DMS79 (cell line): ENCODE data around the gene NAPEPLD.
"Not testable (repeated sequence)": the region's sequence is repeated elsewhere in the genome, so short reads cannot be mapped to it uniquely, and the experiment has no call there.

Experiments
- DNase-seq: peaks from one replicate; lab custom pipeline; 2025; lab: John Stamatoyannopoulos, UW

NAPEPLD gene

GRCh38 chr7:103063895-103064294, 85.0 kb downstream of the NAPEPLD start:
- DNase-seq: no peak

GRCh38 chr7:103059471-103059870, 89.4 kb downstream of the NAPEPLD start:
- DNase-seq: no peak

DNA sequence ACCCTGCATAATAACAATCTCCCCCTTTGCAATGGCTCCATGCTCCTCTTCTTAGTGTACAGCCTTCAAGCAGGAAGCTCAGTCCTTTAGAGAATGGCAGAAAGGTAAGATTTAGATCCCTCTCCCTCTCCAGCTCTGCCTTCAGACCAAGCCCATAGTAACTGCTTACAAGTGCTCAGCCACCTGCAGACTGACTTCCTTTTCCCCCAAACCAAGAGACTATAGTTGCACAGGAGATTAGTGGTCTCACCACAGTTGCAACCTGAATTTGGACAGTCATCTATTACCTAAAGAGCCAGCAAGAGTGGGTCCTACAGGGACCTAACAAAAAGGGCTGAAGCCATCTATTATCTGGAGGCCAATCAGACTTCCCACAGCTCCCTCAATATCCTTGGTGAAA, 90.8 kb downstream of the NAPEPLD start:
- DNase-seq: no peak

GRCh38 chr7:103056006-103056405, 92.9 kb downstream of the NAPEPLD start:
- not testable (repeated sequence) for DNase-seq

GRCh38 chr7:103051519-103051918, 97.4 kb downstream of the NAPEPLD start:
- no peak for DNase-seq
